Activated naive CD8-positive, alpha-beta T cell treated with anti-CD3 and anti-CD28 coated beads, Interleukin-2, amount 10 ng/mL, durations not matched to agents 7 days and 5 days (primary cell): ENCODE measurements around the gene NDUFS7. TPM values are rescaled to one million over a fixed set of nuclear protein-coding genes. Genes with fewer than 3 reads are reported as not detected.

Experiments
- ATAC-seq: fragments of 150-1000 bp; cut with Tn5 transposase; one replicate; pipeline ENCODE4 v1.10.0; 2021; ENCODE audit warnings: low read depth, moderate library complexity
- POLR2A ChIA-PET: fragments of 350-600 bp; sonication (Branson Sonifier 250); formaldehyde crosslinking; loops from one replicate; lab custom pipeline; 2021; ENCODE audit warnings: antibody characterized with exemption; lab: Charles Lee
- DNase-seq: peaks from one replicate; pipeline ENCODE4 v3.0.0; 2021
- H3K27ac Mint-ChIP-seq: one replicate; pipeline ENCODE4 v1.8.0; 2022; ENCODE audit warnings: mild to moderate bottlenecking, mixed read lengths
- H3K27me3 Mint-ChIP-seq: one replicate; pipeline ENCODE4 v1.8.0; 2022; ENCODE audit warnings: mild to moderate bottlenecking, moderate library complexity, mixed read lengths
- H3K36me3 Mint-ChIP-seq: one replicate; pipeline ENCODE4 v1.8.0; 2021; ENCODE audit warnings: mild to moderate bottlenecking, mixed read lengths
- H3K4me1 Mint-ChIP-seq: one replicate; pipeline ENCODE4 v1.8.0; 2021; ENCODE audit warnings: mixed read lengths
- H3K4me3 Mint-ChIP-seq: one replicate; pipeline ENCODE4 v1.8.0; 2022; ENCODE audit warnings: mild to moderate bottlenecking, moderate library complexity, mixed read lengths
- H3K9me3 Mint-ChIP-seq: one replicate; pipeline ENCODE4 v1.8.0; 2021; ENCODE audit warnings: mixed read lengths
- total RNA-seq, 2 experiments: library from RNA; stranded (reverse); gene quantifications; one replicate each; pipeline ENCODE4 v1.2.3, GENCODE V29; 2021

Gene NDUFS7
- total RNA-seq, 2 experiments from 2014 or later = 103 to 106 TPM

- ATAC-seq = no peak
- no peak for DNase-seq
- no peak overlapping the region for H3K4me3 Mint-ChIP-seq
- H3K4me1 Mint-ChIP-seq = no peaks in the 10 kb centered on the region
- no peaks in the 10 kb centered on the region for H3K36me3 Mint-ChIP-seq
- no peaks in the 10 kb centered on the region for H3K27me3 Mint-ChIP-seq
- no peaks in the 10 kb centered on the region for H3K9me3 Mint-ChIP-seq
- H3K27ac Mint-ChIP-seq = no peak overlapping the region
- POLR2A ChIA-PET = no interaction called here
Observed at GRCh38 chr19:1370579-1371361, 12.9 kb upstream of the NDUFS7 start.

- Mint-ChIP-seq H3K27ac (no peak overlapping the region), H3K9me3 (no peaks in the 10 kb centered on the region), H3K27me3 (no peaks in the 10 kb centered on the region), H3K36me3 (peaks cover 2% of the 10 kb centered on the region), H3K4me1 (no peaks in the 10 kb centered on the region), H3K4me3 (no peak overlapping the region)
- ATAC-seq (no peak), DNase-seq (no peak)
- POLR2A ChIA-PET = interaction anchor here (0.7 to 1.0 kb wide), 2 partner anchors 40 to 104 kb away, joined by 3 read pairs; partner anchors contain the start of gene CIRBP
Observed at GRCh38 chr19:1373042-1373533, 10.6 kb upstream of the NDUFS7 start.

GRCh38 chr19:1373534-1374249, 10.0 kb upstream of the NDUFS7 start:
- H3K4me1 Mint-ChIP-seq = no peaks in the 10 kb centered on the region
- H3K27ac Mint-ChIP-seq = no peak overlapping the region
- ATAC-seq (no peak), DNase-seq (no peak)
- no peak overlapping the region for H3K4me3 Mint-ChIP-seq
- H3K36me3 Mint-ChIP-seq = peaks cover 2% of the 10 kb centered on the region
- POLR2A ChIA-PET = interaction anchor here (0.7 to 1.0 kb wide), 2 partner anchors 40 to 105 kb away, joined by 3 read pairs; partner anchors contain the start of gene CIRBP
- H3K9me3 Mint-ChIP-seq = no peaks in the 10 kb centered on the region
- no peaks in the 10 kb centered on the region for H3K27me3 Mint-ChIP-seq

DNA sequence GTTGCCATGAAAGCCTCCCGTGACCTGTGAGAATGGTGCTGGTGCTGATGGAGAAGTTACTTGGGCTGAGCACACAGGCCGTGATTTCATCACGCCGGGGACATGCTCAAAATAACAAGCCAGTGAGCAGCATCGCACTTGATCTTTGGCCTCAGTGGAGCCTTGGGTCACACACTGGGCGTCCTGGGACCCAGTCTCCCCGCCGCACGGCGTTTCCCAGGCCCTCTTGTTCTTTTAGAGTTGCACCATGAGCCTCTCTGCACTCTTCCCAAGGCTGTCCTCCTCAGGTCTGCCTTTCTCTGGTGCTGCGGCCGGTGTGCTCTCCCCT, 9.5 kb upstream of the NDUFS7 start:
- Mint-ChIP-seq H3K4me1 (no peaks in the 10 kb centered on the region), H3K9me3 (no peaks in the 10 kb centered on the region), H3K4me3 (no peak overlapping the region), H3K27me3 (no peaks in the 10 kb centered on the region), H3K27ac (no peak overlapping the region), H3K36me3 (peaks cover 2% of the 10 kb centered on the region)
- DNase-seq = no peak
- ATAC-seq = no peak
- POLR2A ChIA-PET = no interaction called here

GRCh38 chr19:1376415-1376805, 7.3 kb upstream of the NDUFS7 start:
- Mint-ChIP-seq H3K27me3 (no peaks in the 10 kb centered on the region), H3K9me3 (no peaks in the 10 kb centered on the region), H3K4me3 (no peak overlapping the region), H3K36me3 (peaks cover 2% of the 10 kb centered on the region), H3K27ac (no peak overlapping the region), H3K4me1 (no peaks in the 10 kb centered on the region)
- POLR2A ChIA-PET = interaction anchor here (0.6 kb wide), 2 partner anchors 16 to 108 kb away, joined by 3 to 4 read pairs; partner anchors contain the start of gene CIRBP
- ATAC-seq = no peak
- no peak for DNase-seq

- Mint-ChIP-seq H3K27me3 (no peaks in the 10 kb centered on the region), H3K4me3 (no peak overlapping the region), H3K9me3 (no peaks in the 10 kb centered on the region), H3K27ac (no peak overlapping the region), H3K36me3 (peaks cover 2% of the 10 kb centered on the region), H3K4me1 (no peaks in the 10 kb centered on the region)
- ATAC-seq (no peak), DNase-seq (no peak)
- POLR2A ChIA-PET = no interaction called here
Observed at GRCh38 chr19:1377176-1377964, 6.3 kb upstream of the NDUFS7 start.

DNA sequence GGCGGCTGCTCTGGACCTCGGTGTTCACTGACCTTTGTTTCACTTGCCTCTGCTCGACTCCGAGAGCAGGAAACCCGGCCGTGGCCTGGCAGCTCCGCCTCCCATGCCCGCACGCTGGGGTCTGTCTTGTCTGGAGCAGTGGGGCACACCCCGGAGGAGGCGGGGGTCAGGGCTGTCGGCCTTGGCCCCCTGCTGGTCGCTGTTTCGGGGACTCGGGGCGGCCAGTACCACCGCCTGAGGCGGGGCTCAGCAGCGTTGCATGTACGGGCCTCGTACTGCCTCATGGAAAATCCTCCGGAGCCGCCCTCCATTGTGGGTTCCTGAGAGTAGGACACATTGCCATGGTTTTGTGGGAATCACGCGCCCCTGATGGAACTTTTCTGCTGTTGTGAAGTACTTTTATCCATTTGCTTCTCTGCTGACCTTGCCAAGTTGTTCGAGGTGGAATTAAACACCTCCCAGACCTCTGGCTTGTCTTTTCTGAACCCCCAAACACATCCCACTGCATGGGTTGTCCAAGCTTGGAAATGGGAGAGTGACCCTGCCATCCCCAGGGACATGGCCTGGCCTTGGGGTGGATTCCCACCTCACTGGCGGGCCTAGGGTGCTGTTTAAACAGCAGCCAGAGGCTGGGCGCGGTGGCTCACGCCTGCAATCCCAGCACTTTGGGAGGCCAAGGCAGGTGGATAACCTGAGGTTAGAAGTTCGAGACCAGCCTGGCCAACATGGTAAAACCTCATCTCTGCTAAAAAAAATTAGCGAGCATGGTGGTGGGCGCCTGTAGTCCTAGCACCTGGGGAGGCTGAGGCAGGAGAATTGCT, 5.5 kb upstream of the NDUFS7 start:
- POLR2A ChIA-PET = no interaction called here
- H3K27me3 Mint-ChIP-seq = no peaks in the 10 kb centered on the region
- H3K27ac Mint-ChIP-seq = no peak overlapping the region
- H3K4me3 Mint-ChIP-seq = no peak overlapping the region
- no peak for DNase-seq
- no peak for ATAC-seq
- peaks cover 4% of the 10 kb centered on the region for H3K4me1 Mint-ChIP-seq
- no peaks in the 10 kb centered on the region for H3K9me3 Mint-ChIP-seq
- H3K36me3 Mint-ChIP-seq = peaks cover 2% of the 10 kb centered on the region

DNA sequence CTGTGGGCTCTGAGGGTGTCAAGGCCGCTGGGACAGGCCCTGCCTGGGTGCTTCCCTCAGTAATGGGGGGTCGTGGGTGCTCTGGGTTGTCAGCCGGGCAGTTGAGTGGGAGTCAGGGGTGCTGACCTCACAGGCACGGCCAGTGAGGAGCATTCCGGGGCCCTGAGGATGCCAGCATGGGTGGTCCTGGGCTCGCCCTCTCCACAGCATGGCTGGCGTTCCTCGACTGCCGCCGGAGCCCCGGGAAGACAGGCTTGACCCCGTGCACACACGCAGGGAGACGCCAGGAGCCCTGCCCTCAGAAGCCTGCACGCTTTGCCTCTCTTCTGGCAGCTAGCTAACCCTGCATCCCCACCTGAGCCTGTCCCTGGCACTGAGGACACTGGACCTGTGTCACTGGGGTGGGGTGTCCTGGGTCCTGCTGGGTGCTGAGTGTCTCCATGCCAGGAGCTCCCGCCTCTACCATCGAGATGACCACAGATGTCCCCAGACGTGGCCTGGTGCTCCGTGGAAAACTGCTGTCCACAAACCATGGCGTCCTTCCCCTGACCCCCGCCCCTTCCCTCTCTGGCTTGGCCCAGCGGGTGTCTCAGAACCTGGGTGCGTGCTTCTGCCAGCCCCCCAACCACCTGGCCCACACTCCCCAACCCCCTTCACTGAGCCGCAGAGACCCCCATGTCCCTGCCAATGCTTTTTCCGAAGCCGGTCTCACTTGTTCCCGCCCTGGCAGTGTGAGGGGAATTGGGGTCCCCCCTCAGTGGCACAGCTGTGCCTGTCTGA, 4.4 kb upstream of the NDUFS7 start:
- peaks cover 6% of the 10 kb centered on the region for H3K36me3 Mint-ChIP-seq

DNA sequence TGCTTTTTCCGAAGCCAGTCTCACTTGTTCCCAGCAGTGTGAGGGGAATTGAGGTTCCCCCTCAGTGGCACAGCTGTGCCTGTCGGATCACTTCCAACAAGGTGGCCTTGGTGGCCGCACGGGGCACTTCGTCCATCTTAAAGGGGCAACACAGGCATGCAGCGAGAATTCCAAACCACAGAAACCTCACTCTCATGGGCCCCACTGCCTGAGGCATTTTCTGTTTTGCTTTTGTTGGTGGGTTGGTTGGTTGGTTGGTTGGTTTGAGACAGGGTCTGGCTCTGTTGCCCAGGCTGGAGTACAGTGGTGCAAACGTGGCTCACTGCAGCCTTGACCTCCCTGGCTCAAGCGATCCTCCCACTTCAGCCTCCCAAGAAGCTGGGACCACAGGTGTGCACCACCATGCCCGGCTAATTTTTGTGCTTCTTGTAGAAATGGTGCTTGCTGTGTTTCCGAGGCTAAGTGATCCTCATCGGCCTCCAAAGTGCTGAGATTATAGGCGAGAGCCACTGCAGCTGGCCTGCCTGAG, 3.7 kb upstream of the NDUFS7 start:
- H3K27ac Mint-ChIP-seq = no peak overlapping the region
- peaks cover 2% of the 10 kb centered on the region for H3K9me3 Mint-ChIP-seq
- H3K27me3 Mint-ChIP-seq = peaks cover 2% of the 10 kb centered on the region
- DNase-seq (no peak), ATAC-seq (no peak)
- POLR2A ChIA-PET = no interaction called here
- H3K4me1 Mint-ChIP-seq = peaks cover 13% of the 10 kb centered on the region
- H3K36me3 Mint-ChIP-seq = peaks cover 6% of the 10 kb centered on the region
- no peak overlapping the region for H3K4me3 Mint-ChIP-seq

More for the DNA sequence above, 4.4 kb upstream of the NDUFS7 start:
- POLR2A ChIA-PET = no interaction called here
- no peak for ATAC-seq
- peaks cover 2% of the 10 kb centered on the region for H3K27me3 Mint-ChIP-seq
- peaks cover 9% of the 10 kb centered on the region for H3K4me1 Mint-ChIP-seq
- H3K9me3 Mint-ChIP-seq = peaks cover 2% of the 10 kb centered on the region
- no peak for DNase-seq
- H3K27ac Mint-ChIP-seq = no peak overlapping the region
- no peak overlapping the region for H3K4me3 Mint-ChIP-seq

- Mint-ChIP-seq H3K27me3 (peaks cover 2% of the 10 kb centered on the region), H3K36me3 (peaks cover 4% of the 10 kb centered on the region), H3K27ac (no peak overlapping the region), H3K9me3 (peaks cover 2% of the 10 kb centered on the region), H3K4me1 (peaks cover 13% of the 10 kb centered on the region), H3K4me3 (no peak overlapping the region)
- ATAC-seq (no peak), DNase-seq (no peak)
- POLR2A ChIA-PET = interaction anchor here (0.7 to 1.1 kb wide), 3 partner anchors 20 to 113 kb away, joined by 3 to 4 read pairs (median 4); partner anchors contain the start of gene CIRBP
Observed at GRCh38 chr19:1382250-1382649, 1.5 kb upstream of the NDUFS7 start.

GRCh38 chr19:1383017-1383311, 743 bp upstream of the NDUFS7 start:
- peaks cover 2% of the 10 kb centered on the region for H3K9me3 Mint-ChIP-seq
- ATAC-seq = no peak
- H3K4me1 Mint-ChIP-seq = peaks cover 13% of the 10 kb centered on the region
- DNase-seq = no peak
- peak overlapping the region; percentile 83 for H3K4me3 Mint-ChIP-seq
- peaks cover 4% of the 10 kb centered on the region for H3K36me3 Mint-ChIP-seq
- peaks cover 2% of the 10 kb centered on the region for H3K27me3 Mint-ChIP-seq
- POLR2A ChIA-PET = interaction anchor here (0.7 to 1.2 kb wide), 7 partner anchors 11 to 107 kb away, joined by 3 to 5 read pairs (median 4); partner anchors contain the start of gene FAM174C
- H3K27ac Mint-ChIP-seq = peak overlapping the region; percentile 95

- Mint-ChIP-seq H3K4me3 (peak overlapping the region; percentile 83), H3K4me1 (peaks cover 13% of the 10 kb centered on the region), H3K9me3 (peaks cover 2% of the 10 kb centered on the region), H3K27me3 (peaks cover 2% of the 10 kb centered on the region), H3K36me3 (peaks cover 7% of the 10 kb centered on the region), H3K27ac (no peak overlapping the region)
- POLR2A ChIA-PET = no interaction called here
- ATAC-seq (no peak), DNase-seq (no peak)
Observed at GRCh38 chr19:1384085-1384462, 367 bp downstream of the NDUFS7 start.
